ENCODE data around the gene DIS3L2. TPM values are rescaled to one million over a fixed set of nuclear protein-coding genes. Genes with fewer than 3 reads are reported as not detected.
"Not testable (repeated sequence)": the region's sequence is repeated elsewhere in the genome, so short reads cannot be mapped to it uniquely, and the experiment has no call there.

The DIS3L2 gene
- total RNA-seq, 4 donors from 2014 or later: 10.3 to 63.9 (median 29.7) TPM

GRCh38 chr2:232322560-232323327, 361.2 kb downstream of the DIS3L2 start:
- H3K9me3 ChIP-seq: no peaks in the 10 kb centered on the region
- no peak overlapping the region for H3K4me3 ChIP-seq
- DNase-seq: peak in 1 of 2 donors; percentile 8
- no peaks in the 10 kb centered on the region for H3K36me3 ChIP-seq
- H3K27me3 ChIP-seq: no peaks in the 10 kb centered on the region
- no peak for TF ChIP-seq POLR2A (IDR thresholded peaks at IDR 0.05)
- TF ChIP-seq CTCF (IDR thresholded peaks at IDR 0.05): no peak
- intact Hi-C loops (cut with DNase I; ENCODE audit: low total_unique reads): loop anchor here (10.0 kb wide), 1 partner anchor 398 kb away; the partner anchor contains the start of gene NPPC
- H3K4me1 ChIP-seq: no peaks in the 10 kb centered on the region
- H3K27ac ChIP-seq: no peak overlapping the region

GRCh38 chr2:232323328-232323650, 361.8 kb downstream of the DIS3L2 start:
- H3K9me3 ChIP-seq: no peaks in the 10 kb centered on the region
- H3K27ac ChIP-seq: no peak overlapping the region
- no peak for DNase-seq
- H3K4me3 ChIP-seq: no peak overlapping the region
- H3K27me3 ChIP-seq: no peaks in the 10 kb centered on the region
- TF ChIP-seq CTCF (IDR thresholded peaks at IDR 0.05): no peak
- no peak for TF ChIP-seq POLR2A (IDR thresholded peaks at IDR 0.05)
- H3K36me3 ChIP-seq: no peaks in the 10 kb centered on the region
- no peaks in the 10 kb centered on the region for H3K4me1 ChIP-seq
- intact Hi-C loops (cut with DNase I; ENCODE audit: low total_unique reads): loop anchor here (10.0 kb wide), 1 partner anchor 398 kb away; the partner anchor contains the start of gene NPPC

GRCh38 chr2:232323967-232324366, 362.5 kb downstream of the DIS3L2 start:
- H3K27ac ChIP-seq, H3K9me3 ChIP-seq, H3K27me3 ChIP-seq, H3K4me1 ChIP-seq, H3K4me3 ChIP-seq, H3K36me3 ChIP-seq: not testable (repeated sequence)
- intact Hi-C loops (cut with DNase I; ENCODE audit: low total_unique reads): loop anchor here (10.0 kb wide), 1 partner anchor 399 kb away; the partner anchor contains the start of gene NPPC
- peak in 1 of 2 donors; percentile 4 for DNase-seq

- Histone ChIP-seq H3K27ac (no peak overlapping the region), H3K4me3 (no peak overlapping the region), H3K9me3 (no peaks in the 10 kb centered on the region), H3K27me3 (no peaks in the 10 kb centered on the region), H3K36me3 (no peaks in the 10 kb centered on the region), H3K4me1 (no peaks in the 10 kb centered on the region)
- intact Hi-C loops (cut with DNase I; ENCODE audit: low total_unique reads): loop anchor here (10.0 kb wide), 1 partner anchor 400 kb away; the partner anchor contains the start of gene NPPC
- DNase-seq: peak in 1 of 2 donors; percentile 3
- TF ChIP-seq CTCF (IDR thresholded peaks at IDR 0.05) (no peak), POLR2A (IDR thresholded peaks at IDR 0.05) (no peak)
These were observed 363.3 kb downstream of the DIS3L2 start for GRCh38 chr2:232324778-232325177.

GRCh38 chr2:232325324-232326273, 364.1 kb downstream of the DIS3L2 start:
- H3K36me3 ChIP-seq: no peaks in the 10 kb centered on the region
- H3K4me3 ChIP-seq: no peak overlapping the region
- no peak overlapping the region for H3K27ac ChIP-seq
- H3K9me3 ChIP-seq: no peaks in the 10 kb centered on the region
- peak; percentile 42 to 57 (median 50) for TF ChIP-seq CTCF (IDR thresholded peaks at IDR 0.05)
- TF ChIP-seq POLR2A (IDR thresholded peaks at IDR 0.05): no peak
- H3K4me1 ChIP-seq: no peaks in the 10 kb centered on the region
- intact Hi-C loops (cut with DNase I; ENCODE audit: low total_unique reads): loop anchor here (10.0 kb wide), 1 partner anchor 401 kb away; the partner anchor contains the start of gene NPPC
- no peaks in the 10 kb centered on the region for H3K27me3 ChIP-seq
- peak in 1 of 2 donors; percentile 52 for DNase-seq

All from uterus (tissue), 4 donors.